NCI-H446 (cell line): ENCODE data around the gene MOV10.

ENCODE experiments used
- DNase-seq, 2 experiments: peaks; one replicate each; lab custom pipeline; 2025; lab: John Stamatoyannopoulos, UW

Gene MOV10

DNA sequence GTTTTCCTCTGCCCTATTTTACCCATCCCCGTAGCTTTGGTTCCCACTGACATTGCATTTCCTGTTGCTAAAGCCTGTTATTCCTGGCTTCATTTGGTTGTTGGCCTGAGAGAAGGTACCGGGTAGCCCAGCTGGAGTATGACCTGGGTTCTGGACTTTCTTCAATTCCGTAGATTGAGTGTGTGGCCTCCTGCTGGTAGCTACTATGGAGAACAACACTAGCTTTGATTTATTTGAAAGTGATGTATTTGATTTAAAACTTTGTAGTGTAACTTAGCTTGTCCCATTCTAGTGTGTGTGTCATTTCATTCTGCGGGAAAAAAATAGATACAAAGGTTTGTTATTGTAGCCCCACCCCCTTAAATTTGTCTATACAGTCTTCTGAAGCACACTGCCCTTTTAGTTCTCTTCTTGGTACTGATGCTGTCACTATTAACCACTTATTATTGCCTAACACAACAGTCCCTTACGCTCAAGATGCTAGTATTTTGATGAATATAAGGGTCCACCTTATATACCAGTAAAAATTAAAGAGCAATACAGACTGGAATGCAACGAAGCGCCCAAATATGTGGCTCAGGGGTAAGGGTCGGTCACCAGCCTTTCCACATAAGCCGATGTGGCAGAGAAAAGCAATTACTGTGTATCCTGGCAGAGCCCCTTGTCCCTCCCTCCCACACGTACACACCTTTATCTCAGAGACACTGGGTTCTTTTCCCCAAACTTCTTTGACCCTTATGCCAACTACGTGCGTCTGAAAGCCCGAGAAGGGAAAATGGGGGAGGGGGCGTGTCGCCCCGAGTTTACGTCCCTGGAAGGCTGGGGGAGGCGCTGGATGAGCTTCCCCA is 643 bp upstream of the MOV10 start:
- peak; percentile 4 to 9 for DNase-seq

DNA sequence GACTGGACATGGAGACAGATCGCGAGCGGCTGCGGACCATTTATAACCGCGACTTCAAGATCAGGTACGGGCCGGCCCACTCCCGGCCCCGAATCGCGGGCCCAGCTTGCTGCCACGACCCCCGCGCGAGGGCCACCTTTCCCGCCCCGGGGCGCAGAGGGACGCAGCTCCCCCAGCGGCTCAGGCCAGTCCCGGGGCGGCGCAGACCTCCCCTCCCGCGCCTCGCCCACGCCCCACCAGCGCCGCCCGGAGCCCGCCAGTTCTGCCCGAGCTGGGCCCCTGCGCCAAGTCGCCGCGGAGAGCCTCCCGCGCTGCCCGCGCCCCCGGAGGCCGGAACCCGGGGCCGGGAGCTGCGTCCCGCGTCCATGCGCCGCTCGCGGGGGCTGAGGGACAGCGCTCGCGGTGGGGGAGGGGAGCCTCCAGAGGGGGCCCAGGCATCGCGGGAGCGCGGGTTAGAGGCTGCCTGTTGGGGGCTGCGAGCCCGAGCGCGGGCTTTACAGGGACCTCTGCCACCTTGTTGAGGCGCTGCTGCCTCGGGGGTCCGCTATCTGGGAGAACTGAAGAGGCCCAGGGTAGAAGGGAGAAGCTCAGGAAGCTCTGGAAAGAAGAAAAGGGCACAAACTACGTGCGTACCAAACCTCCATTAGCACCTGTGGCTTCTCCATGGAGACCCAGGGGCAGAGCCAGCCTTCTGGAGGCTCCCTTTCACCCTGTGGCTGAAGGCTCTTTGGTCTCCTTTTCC is 698 bp downstream of the MOV10 start:
- DNase-seq = peak; percentile 35 to 43

DNA sequence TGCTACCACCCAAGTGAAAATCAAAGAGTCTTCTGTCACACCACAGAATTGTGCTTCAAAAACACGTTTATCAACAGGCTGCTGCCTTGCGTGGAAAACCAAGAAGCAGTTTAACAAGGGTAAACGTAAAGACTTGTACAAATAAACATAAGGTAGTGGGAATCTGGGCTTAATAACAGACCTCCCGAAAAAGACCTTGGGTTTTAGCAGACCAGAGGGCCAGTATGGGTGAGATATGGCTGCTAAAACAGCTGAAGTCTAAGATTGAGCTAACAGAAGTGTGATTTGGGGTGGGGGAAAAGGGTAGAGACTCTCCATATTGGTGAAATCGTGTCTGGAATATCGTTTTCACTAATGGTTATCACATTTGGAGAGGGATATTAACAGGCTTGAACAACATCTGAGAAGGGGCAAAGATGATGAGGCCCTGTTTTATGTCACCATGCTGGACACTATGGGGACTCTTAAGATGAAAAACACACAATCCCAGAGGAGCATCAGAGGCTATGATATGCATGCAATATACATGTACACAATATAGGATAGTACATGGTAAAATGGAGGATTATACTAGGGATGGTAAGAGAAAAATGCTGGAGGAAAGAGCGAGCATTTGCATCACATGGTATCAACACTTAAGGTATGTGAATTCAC is 1.4 kb downstream of the MOV10 start:
- DNase-seq = no peak

DNA sequence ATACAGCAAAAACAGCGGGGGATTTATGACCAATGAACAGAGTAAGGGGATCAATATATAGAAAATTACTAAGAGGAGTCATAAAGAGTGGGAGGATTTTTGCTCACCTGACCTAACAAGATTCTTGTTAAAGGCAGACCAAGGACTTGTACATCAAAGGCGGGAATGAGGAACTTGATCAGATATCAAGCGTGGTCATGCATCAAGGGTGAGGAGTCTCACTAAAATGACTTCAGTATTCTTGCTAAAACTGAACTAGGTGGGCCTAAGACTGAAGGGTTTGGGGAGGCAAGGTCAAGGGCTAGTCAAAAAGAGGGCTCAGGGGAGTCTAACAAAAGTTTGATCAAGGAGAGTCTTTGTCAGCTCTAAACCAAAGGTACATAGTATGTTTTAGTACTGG is 2.1 kb downstream of the MOV10 start:
- no peak for DNase-seq

DNA sequence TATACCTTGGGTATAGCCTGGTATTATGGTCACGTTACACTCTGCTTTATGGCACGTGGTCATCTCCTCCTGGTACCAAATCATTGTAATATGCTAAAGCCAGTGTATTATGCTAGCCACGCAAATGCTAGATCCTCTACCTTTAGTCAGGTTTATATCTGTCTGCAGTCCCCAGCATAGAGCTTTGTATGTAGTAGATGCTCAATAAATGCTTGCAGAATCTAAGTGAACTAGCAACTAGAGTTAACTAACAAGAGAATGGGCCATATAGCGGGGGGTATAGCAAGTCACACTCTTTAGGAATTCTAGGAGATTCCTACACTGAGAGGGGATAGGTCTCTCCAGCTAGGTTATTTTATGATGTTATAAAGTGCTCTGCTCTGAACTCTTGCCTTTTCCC is 3.0 kb downstream of the MOV10 start:
- DNase-seq = no peak

DNA sequence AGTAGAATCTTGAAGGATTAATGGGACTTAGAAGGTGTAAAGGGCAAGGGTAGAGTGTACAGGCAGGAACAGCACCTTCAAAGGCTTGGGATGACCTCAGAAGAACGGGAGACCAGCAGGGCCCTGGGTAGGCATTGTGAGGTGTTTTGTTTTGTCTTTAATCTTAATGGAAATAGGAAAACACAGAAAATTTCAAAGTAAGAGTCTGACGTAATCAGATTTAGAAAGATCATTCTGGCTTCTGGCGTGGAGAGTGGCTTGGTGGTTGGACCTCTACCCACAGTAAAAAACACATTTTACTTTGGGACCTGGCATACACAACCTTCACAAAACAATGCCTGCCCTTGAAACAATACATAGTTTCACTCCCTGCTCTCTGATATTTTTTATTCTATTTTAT is 4.1 kb downstream of the MOV10 start:
- no peak for DNase-seq

DNA sequence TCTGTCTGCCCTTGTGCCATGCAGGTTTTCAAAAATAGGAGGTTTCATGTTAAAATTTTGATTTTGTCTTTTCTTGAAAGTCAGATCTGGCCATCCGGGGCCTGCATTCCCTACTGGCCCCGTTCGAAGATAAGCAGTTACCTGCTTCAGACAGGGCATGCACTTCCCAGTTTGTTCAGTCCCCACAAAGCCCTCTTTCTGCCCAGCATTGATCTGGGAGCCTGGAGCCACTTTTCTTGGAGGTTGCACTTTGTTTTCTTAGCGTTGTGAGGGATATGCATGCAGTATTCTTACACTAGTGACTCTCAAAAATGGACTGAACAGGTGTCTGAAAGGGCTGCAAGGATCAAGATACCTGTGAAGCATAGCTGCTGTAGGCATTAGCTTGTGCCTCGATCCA is 11.5 kb downstream of the MOV10 start:
- no peak for DNase-seq

DNA sequence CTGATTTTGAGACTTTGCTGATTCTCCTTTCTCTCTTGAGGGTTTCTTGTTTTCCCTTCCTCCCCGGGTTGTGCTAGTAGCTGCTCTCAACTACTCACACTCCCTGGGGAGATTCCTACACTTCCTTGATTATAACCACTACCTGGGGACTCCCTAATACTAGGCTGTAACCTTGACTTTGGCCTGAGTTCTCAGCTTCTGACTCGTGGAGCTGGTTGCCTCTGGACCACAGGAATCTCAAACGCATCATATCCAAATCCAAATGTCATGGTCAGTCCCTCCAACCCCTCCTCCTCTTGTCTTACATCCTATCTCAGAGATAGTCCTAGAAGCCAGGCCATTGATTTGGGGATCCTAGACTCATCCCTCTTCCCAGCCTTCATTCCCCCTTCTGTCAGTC is 12.0 kb downstream of the MOV10 start:
- no peak for DNase-seq

DNA sequence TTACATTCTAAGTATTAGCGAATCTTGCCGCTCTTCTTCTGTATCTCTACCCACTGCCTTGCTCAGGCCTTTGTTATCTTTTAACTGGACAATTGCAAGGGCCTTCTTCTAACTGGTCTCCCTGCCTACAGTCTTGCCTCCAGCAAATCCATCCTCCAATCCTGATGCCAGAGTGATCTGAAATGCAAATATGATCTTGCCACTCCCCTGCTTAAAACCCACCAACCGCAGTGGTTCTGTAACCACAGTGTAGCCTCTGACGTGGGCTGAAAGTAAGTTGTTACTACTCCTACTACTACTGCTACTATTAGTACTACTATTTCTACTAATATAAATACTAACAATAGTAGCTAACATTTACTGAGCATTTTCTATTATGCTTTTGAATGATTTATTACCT is 12.4 kb downstream of the MOV10 start:
- DNase-seq = no peak

DNA sequence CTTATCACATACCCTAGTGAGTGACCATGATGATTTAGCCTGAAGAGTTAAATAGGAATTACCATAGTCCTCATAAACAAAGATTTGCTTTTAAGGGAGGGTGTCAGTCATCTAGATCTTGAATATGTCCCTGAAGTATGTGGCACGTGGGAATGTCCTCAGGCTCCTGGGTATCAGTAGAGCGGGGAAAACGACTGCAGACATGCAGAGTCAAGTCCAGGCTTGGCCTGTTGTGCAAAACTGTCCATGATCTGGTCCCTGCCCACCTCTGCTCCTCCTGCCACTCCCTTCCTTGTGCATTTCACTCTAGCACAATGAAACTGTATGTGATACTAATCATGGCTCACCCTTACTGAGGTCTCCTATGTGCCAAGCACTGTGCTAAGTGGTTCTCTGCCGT is 12.9 kb downstream of the MOV10 start:
- DNase-seq = no peak

DNA sequence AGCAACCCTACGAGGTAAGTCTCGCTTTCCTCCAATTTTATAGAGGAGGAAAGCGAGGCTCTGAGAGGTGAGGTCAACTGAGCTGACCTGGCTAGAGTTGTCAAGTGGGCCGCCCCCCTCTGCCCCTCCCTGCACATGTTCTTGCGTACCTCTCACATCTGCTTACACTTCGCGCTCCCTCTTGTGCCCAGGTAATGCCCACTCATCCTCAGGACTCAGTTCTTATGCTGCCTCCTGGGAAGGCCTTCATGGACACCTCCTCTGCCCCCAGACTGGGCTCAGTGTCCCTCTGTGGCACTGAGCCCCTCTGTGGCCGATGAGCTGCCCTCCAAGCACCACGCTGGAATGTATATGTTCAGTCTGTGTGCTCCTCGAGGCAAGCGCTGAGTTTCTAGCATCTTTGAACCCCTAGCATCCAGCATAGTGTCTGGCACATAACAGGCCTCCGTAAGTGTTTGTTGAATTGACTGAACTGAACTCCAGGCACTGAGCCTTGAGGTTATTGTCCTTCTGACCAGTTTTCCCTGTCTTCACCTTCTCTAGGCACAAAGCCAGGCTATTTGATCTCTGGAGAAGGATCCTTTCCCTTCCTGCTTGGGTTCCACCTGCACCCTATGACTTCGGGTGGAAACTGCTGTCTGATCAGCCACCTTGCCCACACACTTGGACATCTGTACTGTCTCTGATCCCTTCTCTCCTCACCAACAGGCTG is 13.5 kb downstream of the MOV10 start:
- no peak for DNase-seq

DNA sequence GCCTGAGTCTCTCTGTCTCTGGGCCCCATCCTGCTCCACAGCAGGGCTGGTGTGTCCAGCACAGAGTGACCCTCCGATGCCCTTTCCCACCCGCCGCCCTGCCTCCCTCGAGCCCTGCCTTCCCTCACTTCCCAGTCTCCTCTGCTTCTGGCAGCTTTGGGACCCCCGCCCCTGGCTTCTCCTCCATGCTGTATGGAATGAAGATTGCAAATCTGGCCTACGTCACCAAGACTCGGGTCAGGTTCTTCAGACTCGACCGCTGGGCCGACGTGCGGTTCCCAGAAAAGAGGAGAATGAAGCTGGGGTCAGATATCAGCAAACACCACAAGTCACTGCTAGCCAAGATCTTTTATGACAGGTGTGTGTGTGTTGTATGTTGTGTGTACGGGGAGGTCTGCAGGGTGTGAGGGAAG is 14.3 kb downstream of the MOV10 start:
- DNase-seq = no peak

DNA sequence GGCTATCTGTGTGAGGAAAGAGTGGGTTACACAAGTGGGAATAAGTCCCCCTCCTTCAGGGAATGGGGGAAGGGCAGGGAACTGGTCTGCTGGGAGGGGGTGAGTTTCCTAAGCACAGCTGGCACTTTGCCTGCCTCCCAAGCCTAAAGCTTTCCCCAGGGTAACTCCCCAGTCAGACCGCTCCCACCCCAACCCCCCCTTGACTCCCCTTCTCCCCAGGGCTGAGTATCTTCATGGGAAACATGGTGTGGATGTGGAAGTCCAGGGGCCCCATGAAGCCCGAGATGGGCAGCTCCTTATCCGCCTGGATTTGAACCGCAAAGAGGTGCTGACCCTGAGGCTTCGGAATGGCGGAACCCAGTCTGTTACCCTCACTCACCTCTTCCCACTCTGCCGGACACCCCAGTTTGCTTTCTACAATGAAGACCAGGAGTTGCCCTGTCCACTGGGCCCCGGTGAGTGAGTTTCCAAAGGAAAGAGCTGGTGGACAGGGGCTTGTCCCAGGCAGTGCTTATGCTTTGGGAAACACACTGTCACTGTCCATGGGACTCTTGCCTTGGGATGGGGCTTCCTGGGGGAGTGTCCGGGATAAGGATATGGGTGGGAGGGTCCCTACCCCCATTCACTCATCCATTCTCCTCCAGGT is 14.9 kb downstream of the MOV10 start:
- no peak for DNase-seq

DNA sequence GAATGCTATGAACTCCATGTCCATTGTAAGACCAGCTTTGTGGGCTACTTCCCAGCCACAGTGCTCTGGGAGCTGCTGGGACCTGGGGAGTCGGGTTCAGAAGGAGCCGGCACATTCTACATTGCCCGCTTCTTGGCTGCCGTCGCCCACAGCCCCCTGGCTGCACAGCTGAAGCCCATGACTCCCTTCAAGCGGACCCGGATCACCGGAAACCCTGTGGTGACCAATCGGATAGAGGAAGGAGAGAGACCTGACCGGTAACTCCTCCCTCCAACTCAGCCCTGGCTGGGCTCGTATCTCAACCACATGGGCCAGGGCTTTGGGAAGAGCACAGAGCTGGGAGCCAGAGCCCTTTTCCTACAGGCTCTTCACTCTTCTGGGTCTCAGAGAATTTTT is 15.4 kb downstream of the MOV10 start:
- no peak for DNase-seq

DNA sequence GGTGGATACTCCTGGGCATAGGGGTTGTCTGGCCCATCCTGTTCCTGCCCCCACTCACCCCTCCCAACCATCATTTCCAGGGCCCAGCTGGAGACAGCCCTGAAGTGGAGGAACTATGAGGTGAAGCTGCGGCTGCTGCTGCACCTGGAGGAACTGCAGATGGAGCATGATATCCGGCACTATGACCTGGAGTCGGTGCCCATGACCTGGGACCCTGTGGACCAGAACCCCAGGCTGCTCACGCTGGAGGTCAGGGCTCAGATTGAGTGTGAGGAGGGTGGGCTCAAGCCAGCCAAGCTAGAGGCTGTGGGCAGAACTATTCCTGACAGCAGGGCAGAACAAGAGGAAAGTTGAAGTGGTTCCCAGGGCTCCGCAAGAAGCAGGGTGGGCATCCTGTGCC is 18.2 kb downstream of the MOV10 start:
- no peak for DNase-seq

DNA sequence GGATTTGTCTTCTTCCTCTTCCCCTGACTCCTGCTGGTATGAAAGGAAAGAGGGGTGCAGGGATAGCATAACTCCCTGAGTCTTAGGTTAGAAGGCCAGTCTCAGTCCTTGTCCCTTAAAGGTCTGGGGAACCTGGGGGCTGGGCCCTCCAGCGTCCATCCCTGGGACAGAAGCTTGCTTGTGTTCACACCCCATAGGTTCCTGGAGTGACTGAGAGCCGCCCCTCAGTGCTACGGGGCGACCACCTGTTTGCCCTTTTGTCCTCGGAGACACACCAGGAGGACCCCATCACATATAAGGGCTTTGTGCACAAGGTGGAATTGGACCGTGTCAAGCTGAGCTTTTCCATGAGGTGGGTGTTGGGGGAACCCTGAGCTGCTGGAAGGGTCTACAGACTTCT is 19.4 kb downstream of the MOV10 start:
- DNase-seq = no peak

DNA sequence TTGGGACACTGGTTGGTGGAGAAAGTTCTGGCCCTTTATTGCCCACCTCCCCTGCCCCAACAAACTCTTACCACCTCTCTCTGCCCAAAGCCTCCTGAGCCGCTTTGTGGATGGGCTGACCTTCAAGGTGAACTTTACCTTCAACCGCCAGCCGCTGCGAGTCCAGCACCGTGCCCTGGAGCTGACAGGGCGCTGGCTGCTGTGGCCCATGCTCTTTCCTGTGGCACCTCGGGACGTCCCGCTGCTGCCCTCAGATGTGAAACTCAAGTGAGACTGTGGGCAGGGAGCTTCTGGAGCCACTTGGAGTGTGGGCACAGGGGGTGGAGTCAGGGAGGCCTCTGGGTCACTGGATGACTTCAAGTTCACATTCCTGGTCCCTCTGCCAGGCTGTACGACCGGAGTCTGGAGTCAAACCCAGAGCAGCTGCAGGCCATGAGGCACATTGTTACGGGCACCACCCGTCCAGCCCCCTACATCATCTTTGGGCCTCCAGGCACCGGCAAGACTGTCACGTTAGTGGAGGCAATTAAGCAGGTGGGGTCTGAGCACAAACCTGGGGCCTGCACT is 20.0 kb downstream of the MOV10 start:
- DNase-seq = no peak

DNA sequence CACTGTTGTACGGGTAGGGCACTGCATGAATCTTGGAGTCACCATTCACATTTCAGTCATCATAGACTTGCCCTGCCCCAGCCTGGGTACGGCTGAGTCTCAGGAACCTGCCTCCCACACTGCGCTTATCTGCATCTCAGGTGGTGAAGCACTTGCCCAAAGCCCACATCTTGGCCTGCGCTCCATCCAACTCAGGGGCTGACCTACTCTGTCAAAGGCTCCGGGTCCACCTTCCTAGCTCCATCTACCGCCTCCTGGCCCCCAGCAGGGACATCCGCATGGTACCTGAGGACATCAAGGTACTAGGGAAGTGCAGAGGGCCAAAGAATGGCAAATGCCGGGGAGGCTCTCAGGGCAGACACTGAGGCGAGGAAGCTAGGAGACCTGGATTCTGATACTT is 20.8 kb downstream of the MOV10 start:
- DNase-seq = no peak

DNA sequence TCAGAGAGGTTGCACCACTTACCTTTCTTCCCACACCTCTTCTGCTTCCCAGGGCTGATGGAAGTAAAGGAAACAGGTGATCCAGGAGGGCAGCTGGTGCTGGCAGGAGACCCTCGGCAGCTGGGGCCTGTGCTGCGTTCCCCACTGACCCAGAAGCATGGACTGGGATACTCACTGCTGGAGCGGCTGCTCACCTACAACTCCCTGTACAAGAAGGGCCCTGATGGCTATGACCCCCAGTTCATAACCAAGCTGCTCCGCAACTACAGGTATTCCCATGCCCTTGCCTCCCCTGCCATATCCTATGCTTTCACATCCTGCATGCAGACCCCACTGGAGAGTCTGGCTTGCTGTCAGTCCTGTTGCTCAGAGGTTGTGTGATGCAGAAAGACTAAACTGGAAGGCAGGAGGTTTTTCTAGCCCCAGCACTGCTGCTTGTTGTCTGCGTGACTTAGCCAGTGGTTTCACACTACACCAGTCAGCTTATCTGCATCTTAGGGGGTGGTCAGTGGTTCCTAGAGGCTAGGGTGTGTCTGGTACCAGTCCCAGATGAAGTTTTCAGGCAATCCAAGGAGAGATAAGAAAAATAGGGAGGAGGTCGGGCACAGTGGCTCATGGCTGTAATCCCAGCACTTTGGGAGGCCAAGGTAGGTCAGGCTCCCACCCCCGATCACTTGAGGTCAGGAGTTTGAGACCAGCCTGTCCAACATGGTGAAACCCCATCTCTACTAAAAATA is 22.3 kb downstream of the MOV10 start:
- no peak for DNase-seq

DNA sequence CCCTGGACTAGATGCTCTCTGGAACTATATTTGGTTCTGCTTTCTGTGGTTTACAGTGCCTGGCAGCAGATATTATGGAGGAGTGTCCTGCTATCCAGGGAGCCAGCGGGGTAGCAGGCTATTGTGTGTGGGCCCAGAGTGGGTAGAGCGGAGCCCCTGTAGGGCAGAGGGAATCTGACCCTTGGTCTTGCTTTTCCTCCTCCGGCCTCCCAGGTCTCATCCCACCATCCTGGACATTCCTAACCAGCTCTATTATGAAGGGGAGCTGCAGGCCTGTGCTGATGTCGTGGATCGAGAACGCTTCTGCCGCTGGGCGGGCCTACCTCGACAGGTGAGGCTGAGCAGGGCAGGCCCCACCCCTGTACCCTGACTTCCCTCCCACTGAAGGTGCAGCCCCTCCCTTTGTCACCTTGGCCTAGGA is 23.3 kb downstream of the MOV10 start:
- no peak for DNase-seq
